ENCODE measurements around the gene GAA.

GRCh38 chr17:80055597-80055996 lies 45.8 kb upstream of the GAA start:
- TF ChIP-seq RAD21 (IDR thresholded peaks at IDR 0.05; ENCODE audit: low read length) (no peak), POLR2AphosphoS5 (IDR thresholded peaks at IDR 0.05; ENCODE audit: low read depth, low read length) (no peak), YY1 (IDR thresholded peaks at IDR 0.05; ENCODE audit: low read depth) (no peak)
- TF ChIP-seq, protein P1, sequence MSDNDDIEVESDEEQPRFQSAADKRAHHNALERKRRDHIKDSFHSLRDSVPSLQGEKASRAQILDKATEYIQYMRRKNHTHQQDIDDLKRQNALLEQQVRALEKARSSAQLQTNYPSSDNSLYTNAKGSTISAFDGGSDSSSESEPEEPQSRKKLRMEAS (IDR thresholded peaks at IDR 0.05; ENCODE audit: low read depth): no peak
- TF ChIP-seq, protein P2, sequence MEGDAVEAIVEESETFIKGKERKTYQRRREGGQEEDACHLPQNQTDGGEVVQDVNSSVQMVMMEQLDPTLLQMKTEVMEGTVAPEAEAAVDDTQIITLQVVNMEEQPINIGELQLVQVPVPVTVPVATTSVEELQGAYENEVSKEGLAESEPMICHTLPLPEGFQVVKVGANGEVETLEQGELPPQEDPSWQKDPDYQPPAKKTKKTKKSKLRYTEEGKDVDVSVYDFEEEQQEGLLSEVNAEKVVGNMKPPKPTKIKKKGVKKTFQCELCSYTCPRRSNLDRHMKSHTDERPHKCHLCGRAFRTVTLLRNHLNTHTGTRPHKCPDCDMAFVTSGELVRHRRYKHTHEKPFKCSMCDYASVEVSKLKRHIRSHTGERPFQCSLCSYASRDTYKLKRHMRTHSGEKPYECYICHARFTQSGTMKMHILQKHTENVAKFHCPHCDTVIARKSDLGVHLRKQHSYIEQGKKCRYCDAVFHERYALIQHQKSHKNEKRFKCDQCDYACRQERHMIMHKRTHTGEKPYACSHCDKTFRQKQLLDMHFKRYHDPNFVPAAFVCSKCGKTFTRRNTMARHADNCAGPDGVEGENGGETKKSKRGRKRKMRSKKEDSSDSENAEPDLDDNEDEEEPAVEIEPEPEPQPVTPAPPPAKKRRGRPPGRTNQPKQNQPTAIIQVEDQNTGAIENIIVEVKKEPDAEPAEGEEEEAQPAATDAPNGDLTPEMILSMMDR (IDR thresholded peaks at IDR 0.05): no peak
